HTR-8/SVneo (cell line): ENCODE measurements around the gene SHROOM3.
A peak's percentile ranks its signal among the peaks of the same experiment; 100 is the strongest.

Experiments
- DNase-seq: peaks from one replicate; pipeline ENCODE4 v3.0.0; 2011; ENCODE audit warnings: low spot score, mixed read lengths; ENCODE audit not compliant: insufficient read length
- FAIRE-seq: peaks from 2 replicates; lab custom pipeline; 2011; peaks lifted over from hg19 to GRCh38; lab: Jason Lieb, UNC

Gene SHROOM3

GRCh38 chr4:76681996-76682395, 247.0 kb downstream of the SHROOM3 start:
- no peak for DNase-seq
- no peak for FAIRE-seq

GRCh38 chr4:76683144-76683543, 248.1 kb downstream of the SHROOM3 start:
- FAIRE-seq: no peak
- no peak for DNase-seq

GRCh38 chr4:76687746-76688448, 252.9 kb downstream of the SHROOM3 start:
- FAIRE-seq (no peak), DNase-seq (no peak)

GRCh38 chr4:76688619-76689144, 253.7 kb downstream of the SHROOM3 start:
- DNase-seq: no peak
- FAIRE-seq: no peak

GRCh38 chr4:76689145-76689817, 254.3 kb downstream of the SHROOM3 start:
- DNase-seq (peak; percentile 19), FAIRE-seq (no peak)

- FAIRE-seq (no peak), DNase-seq (peak; percentile 19)
Measured at GRCh38 chr4:76690011-76690905, 255.2 kb downstream of the SHROOM3 start.

- DNase-seq (no peak), FAIRE-seq (no peak)
Measured at GRCh38 chr4:76690906-76691275, 255.9 kb downstream of the SHROOM3 start.

- no peak for FAIRE-seq
- DNase-seq: no peak
Measured at GRCh38 chr4:76691807-76692582, 257.0 kb downstream of the SHROOM3 start.

- FAIRE-seq (no peak), DNase-seq (no peak)
Measured at GRCh38 chr4:76692761-76693160, 257.7 kb downstream of the SHROOM3 start.

- FAIRE-seq (no peak), DNase-seq (no peak)
Measured at GRCh38 chr4:76694056-76694455, 259.0 kb downstream of the SHROOM3 start.

GRCh38 chr4:76696109-76696508, 261.1 kb downstream of the SHROOM3 start:
- no peak for DNase-seq
- FAIRE-seq: no peak

GRCh38 chr4:76697129-76697803, 262.2 kb downstream of the SHROOM3 start:
- DNase-seq (no peak), FAIRE-seq (no peak)

- DNase-seq (no peak), FAIRE-seq (no peak)
Measured at GRCh38 chr4:76698141-76698540, 263.1 kb downstream of the SHROOM3 start.

GRCh38 chr4:76699751-76700310, 264.8 kb downstream of the SHROOM3 start:
- no peak for DNase-seq
- FAIRE-seq: no peak

- DNase-seq: no peak
- FAIRE-seq: no peak
Measured at GRCh38 chr4:76702440-76703122, 267.6 kb downstream of the SHROOM3 start.

- FAIRE-seq: no peak
Measured at GRCh38 chr4:76703123-76703490, 268.1 kb downstream of the SHROOM3 start.

GRCh38 chr4:76703676-76704075, 268.6 kb downstream of the SHROOM3 start:
- DNase-seq (no peak), FAIRE-seq (no peak)

More at GRCh38 chr4:76703123-76703490, 268.1 kb downstream of the SHROOM3 start:
- DNase-seq: peak; percentile 15

GRCh38 chr4:76704133-76704881, 269.3 kb downstream of the SHROOM3 start:
- DNase-seq (no peak), FAIRE-seq (no peak)
